Tibial nerve (tissue), 4 donors: ENCODE measurements around the gene CPEB3.

ENCODE experiments used
- EP300 ChIP-seq, 2 donors: sonication (generic); formaldehyde crosslinking; IDR thresholded peaks; one replicate each; pipeline ENCODE4 v1.6.1; 2017; ENCODE audit warnings: antibody characterized with exemption in 2 of 2, mild to moderate bottlenecking in 1 of 2
- POLR2A ChIP-seq, 2 donors: fragments of 450-650 bp; IDR thresholded peaks; one replicate each; pipeline ENCODE4 v1.6.1; 2017; ENCODE audit warnings: antibody characterized with exemption in 2 of 2, mild to moderate bottlenecking in 2 of 2, moderate library complexity in 2 of 2
- TF ChIP-seq, protein P1 (sequence below), 5 experiments: fragments of 200-600 bp in 3 of 5; fragments of 450-650 bp in 2 of 5; sonication (generic) in 3 of 5; IDR thresholded peaks; one replicate each; pipeline ENCODE4 v1.5.1; 2016 to 2019; ENCODE audit warnings: antibody characterized with exemption in 5 of 5, mild to moderate bottlenecking in 3 of 5, moderate library complexity in 2 of 5

DNA sequence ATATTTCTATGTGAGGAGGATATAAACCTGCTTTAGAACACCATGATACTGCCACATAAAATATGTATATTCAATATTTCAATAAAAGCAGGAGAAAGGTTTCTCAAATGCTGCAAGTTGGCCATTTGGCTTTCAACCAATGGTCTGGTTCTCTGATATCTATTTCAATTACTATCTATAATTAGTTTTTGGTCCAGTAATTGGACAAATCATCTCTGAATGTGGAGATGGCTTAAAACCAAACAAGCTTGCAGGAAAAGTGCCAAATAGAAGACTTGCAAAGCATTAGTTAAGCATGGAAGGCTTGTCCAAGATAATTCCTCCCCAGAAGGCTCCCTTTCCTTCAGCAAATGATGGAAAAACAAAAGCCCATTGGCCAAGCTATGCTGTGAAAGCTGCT lies 140.1 kb downstream of the CPEB3 start:
- TF ChIP-seq, protein P1, sequence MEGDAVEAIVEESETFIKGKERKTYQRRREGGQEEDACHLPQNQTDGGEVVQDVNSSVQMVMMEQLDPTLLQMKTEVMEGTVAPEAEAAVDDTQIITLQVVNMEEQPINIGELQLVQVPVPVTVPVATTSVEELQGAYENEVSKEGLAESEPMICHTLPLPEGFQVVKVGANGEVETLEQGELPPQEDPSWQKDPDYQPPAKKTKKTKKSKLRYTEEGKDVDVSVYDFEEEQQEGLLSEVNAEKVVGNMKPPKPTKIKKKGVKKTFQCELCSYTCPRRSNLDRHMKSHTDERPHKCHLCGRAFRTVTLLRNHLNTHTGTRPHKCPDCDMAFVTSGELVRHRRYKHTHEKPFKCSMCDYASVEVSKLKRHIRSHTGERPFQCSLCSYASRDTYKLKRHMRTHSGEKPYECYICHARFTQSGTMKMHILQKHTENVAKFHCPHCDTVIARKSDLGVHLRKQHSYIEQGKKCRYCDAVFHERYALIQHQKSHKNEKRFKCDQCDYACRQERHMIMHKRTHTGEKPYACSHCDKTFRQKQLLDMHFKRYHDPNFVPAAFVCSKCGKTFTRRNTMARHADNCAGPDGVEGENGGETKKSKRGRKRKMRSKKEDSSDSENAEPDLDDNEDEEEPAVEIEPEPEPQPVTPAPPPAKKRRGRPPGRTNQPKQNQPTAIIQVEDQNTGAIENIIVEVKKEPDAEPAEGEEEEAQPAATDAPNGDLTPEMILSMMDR (IDR thresholded peaks at IDR 0.05) = no peak
- TF ChIP-seq POLR2A (IDR thresholded peaks at IDR 0.05) (no peak), EP300 (IDR thresholded peaks at IDR 0.05) (no peak)
